Stomach (tissue), 4 donors: ENCODE results near the gene GATM.

Experiments
- CTCF ChIP-seq, 7 experiments: fragments of 450-650 bp in 4 of 7; fragments of 200-600 bp in 3 of 7; sonication (generic) in 3 of 7; IDR thresholded peaks; one replicate each; pipeline ENCODE4 v1.5.1; 2016 to 2019; ENCODE audit warnings: antibody characterized with exemption in 7 of 7, control low read depth in 2 of 7, mild to moderate bottlenecking in 1 of 7
- EP300 ChIP-seq: sonication (generic); formaldehyde crosslinking; IDR thresholded peaks from one replicate; pipeline ENCODE4 v1.6.1; 2017; ENCODE audit warnings: antibody characterized with exemption
- POLR2A ChIP-seq, 4 donors: fragments of 450-650 bp; IDR thresholded peaks; one replicate each; pipeline ENCODE4 v1.6.1; 2016; ENCODE audit warnings: antibody characterized with exemption in 4 of 4, control low read depth in 2 of 4, mild to moderate bottlenecking in 1 of 4, moderate library complexity in 1 of 4
- POLR2AphosphoS5 ChIP-seq, 3 donors: sonication (generic); formaldehyde crosslinking; IDR thresholded peaks; one replicate each; pipeline ENCODE4 v1.6.1; 2016; ENCODE audit warnings: antibody characterized with exemption in 3 of 3

- TF ChIP-seq EP300 (no peak), CTCF (IDR thresholded peaks at IDR 0.05) (no peak), POLR2AphosphoS5 (IDR thresholded peaks at IDR 0.05) (no peak), POLR2A (IDR thresholded peaks at IDR 0.05) (no peak)
These were observed 1.3 kb downstream of the GATM start for GRCh38 chr15:45376967-45377608.
